T-helper 2 cell treated with Interferon-gamma antibody and Interleukin-4, amounts not matched to agents 5 μg/mL and 100 μg/mL, for 36 hours (primary cell): ENCODE results near the gene SFMBT2.
"Not testable (repeated sequence)": the region's sequence is repeated elsewhere in the genome, so short reads cannot be mapped to it uniquely, and the experiment has no call there.

Source experiments
- DNase-seq: peaks from one replicate; pipeline ENCODE4 v3.0.0; 2021; ENCODE audit warnings: low spot score
- H3K27ac Mint-ChIP-seq: one replicate; pipeline ENCODE4 v1.8.0; 2021; ENCODE audit warnings: mild to moderate bottlenecking, mixed read lengths
- H3K27me3 Mint-ChIP-seq: one replicate; pipeline ENCODE4 v1.8.0; 2021; ENCODE audit warnings: low read depth, mixed read lengths
- H3K36me3 Mint-ChIP-seq: one replicate; pipeline ENCODE4 v1.8.0; 2021; ENCODE audit warnings: low read depth, mixed read lengths
- H3K4me1 Mint-ChIP-seq: one replicate; pipeline ENCODE4 v1.8.0; 2021; ENCODE audit warnings: low read depth, mixed read lengths
- H3K4me3 Mint-ChIP-seq: one replicate; pipeline ENCODE4 v1.8.0; 2022; ENCODE audit warnings: mild to moderate bottlenecking, moderate library complexity, mixed read lengths
- H3K9me3 Mint-ChIP-seq: one replicate; pipeline ENCODE4 v1.8.0; 2021; ENCODE audit warnings: mixed read lengths

Gene SFMBT2

GRCh38 chr10:7306616-7307015, 104.2 kb downstream of the SFMBT2 start:
- Mint-ChIP-seq H3K4me3 (no peak overlapping the region), H3K27me3 (no peaks in the 10 kb centered on the region), H3K27ac (no peak overlapping the region), H3K36me3 (peaks cover 17% of the 10 kb centered on the region), H3K9me3 (peaks cover 7% of the 10 kb centered on the region), H3K4me1 (no peaks in the 10 kb centered on the region)
- DNase-seq, result no peak

- peaks cover 17% of the 10 kb centered on the region for H3K36me3 Mint-ChIP-seq
- H3K27ac Mint-ChIP-seq, result no peak overlapping the region
- H3K4me3 Mint-ChIP-seq, result no peak overlapping the region
- no peaks in the 10 kb centered on the region for H3K4me1 Mint-ChIP-seq
- no peak for DNase-seq
- peaks cover 7% of the 10 kb centered on the region for H3K9me3 Mint-ChIP-seq
- H3K27me3 Mint-ChIP-seq, result no peaks in the 10 kb centered on the region
These were observed 104.7 kb downstream of the SFMBT2 start for GRCh38 chr10:7306147-7306546.

GRCh38 chr10:7305053-7305452, 105.8 kb downstream of the SFMBT2 start:
- H3K27ac Mint-ChIP-seq, result no peak overlapping the region
- no peak overlapping the region for H3K4me3 Mint-ChIP-seq
- H3K9me3 Mint-ChIP-seq, result peaks cover 7% of the 10 kb centered on the region
- no peaks in the 10 kb centered on the region for H3K4me1 Mint-ChIP-seq
- H3K27me3 Mint-ChIP-seq, result no peaks in the 10 kb centered on the region
- no peak for DNase-seq
- H3K36me3 Mint-ChIP-seq, result peaks cover 17% of the 10 kb centered on the region

GRCh38 chr10:7304110-7304509, 106.7 kb downstream of the SFMBT2 start:
- H3K9me3 Mint-ChIP-seq, result peaks cover 7% of the 10 kb centered on the region
- H3K36me3 Mint-ChIP-seq, result peaks cover 17% of the 10 kb centered on the region
- H3K4me3 Mint-ChIP-seq, result no peak overlapping the region
- H3K27ac Mint-ChIP-seq, result no peak overlapping the region
- H3K27me3 Mint-ChIP-seq, result no peaks in the 10 kb centered on the region
- DNase-seq, result no peak
- no peaks in the 10 kb centered on the region for H3K4me1 Mint-ChIP-seq

GRCh38 chr10:7302930-7303557, 107.8 kb downstream of the SFMBT2 start:
- H3K9me3 Mint-ChIP-seq, result peaks cover 7% of the 10 kb centered on the region
- no peaks in the 10 kb centered on the region for H3K27me3 Mint-ChIP-seq
- H3K36me3 Mint-ChIP-seq, result peaks cover 11% of the 10 kb centered on the region
- H3K4me3 Mint-ChIP-seq, result no peak overlapping the region
- no peaks in the 10 kb centered on the region for H3K4me1 Mint-ChIP-seq
- DNase-seq, result no peak
- H3K27ac Mint-ChIP-seq, result no peak overlapping the region

- H3K36me3 Mint-ChIP-seq, result peaks cover 5% of the 10 kb centered on the region
- H3K9me3 Mint-ChIP-seq, result peaks cover 5% of the 10 kb centered on the region
- no peak for DNase-seq
- H3K27me3 Mint-ChIP-seq, result no peaks in the 10 kb centered on the region
- no peak overlapping the region for H3K4me3 Mint-ChIP-seq
- H3K27ac Mint-ChIP-seq, result no peak overlapping the region
- no peaks in the 10 kb centered on the region for H3K4me1 Mint-ChIP-seq
These were observed 108.4 kb downstream of the SFMBT2 start for GRCh38 chr10:7302392-7302906.

- no peak overlapping the region for H3K4me3 Mint-ChIP-seq
- peaks cover 3% of the 10 kb centered on the region for H3K4me1 Mint-ChIP-seq
- H3K27ac Mint-ChIP-seq, result no peak overlapping the region
- no peaks in the 10 kb centered on the region for H3K27me3 Mint-ChIP-seq
- H3K9me3 Mint-ChIP-seq, result no peaks in the 10 kb centered on the region
- DNase-seq, result no peak
- peaks cover 7% of the 10 kb centered on the region for H3K36me3 Mint-ChIP-seq
These were observed 109.6 kb downstream of the SFMBT2 start for GRCh38 chr10:7301006-7301778.

- no peaks in the 10 kb centered on the region for H3K9me3 Mint-ChIP-seq
- no peak overlapping the region for H3K4me3 Mint-ChIP-seq
- H3K36me3 Mint-ChIP-seq, result peaks cover 7% of the 10 kb centered on the region
- no peak for DNase-seq
- peaks cover 3% of the 10 kb centered on the region for H3K4me1 Mint-ChIP-seq
- H3K27ac Mint-ChIP-seq, result no peak overlapping the region
- H3K27me3 Mint-ChIP-seq, result no peaks in the 10 kb centered on the region
These were observed 110.4 kb downstream of the SFMBT2 start for GRCh38 chr10:7300384-7300971.

GRCh38 chr10:7299601-7300325, 111.1 kb downstream of the SFMBT2 start:
- H3K4me3 Mint-ChIP-seq, H3K36me3 Mint-ChIP-seq, H3K27ac Mint-ChIP-seq, DNase-seq, H3K9me3 Mint-ChIP-seq, H3K27me3 Mint-ChIP-seq, H3K4me1 Mint-ChIP-seq: not testable (repeated sequence)

- H3K27ac Mint-ChIP-seq, result no peak overlapping the region
- H3K36me3 Mint-ChIP-seq, result peaks cover 7% of the 10 kb centered on the region
- H3K4me1 Mint-ChIP-seq, result peaks cover 5% of the 10 kb centered on the region
- no peak for DNase-seq
- H3K9me3 Mint-ChIP-seq, result no peaks in the 10 kb centered on the region
- H3K4me3 Mint-ChIP-seq, result no peak overlapping the region
- H3K27me3 Mint-ChIP-seq, result no peaks in the 10 kb centered on the region
These were observed 112.3 kb downstream of the SFMBT2 start for GRCh38 chr10:7298495-7298894.

GRCh38 chr10:7297094-7297493, 113.7 kb downstream of the SFMBT2 start:
- Mint-ChIP-seq H3K4me3 (no peak overlapping the region), H3K27ac (no peak overlapping the region), H3K9me3 (no peaks in the 10 kb centered on the region), H3K36me3 (peaks cover 7% of the 10 kb centered on the region), H3K27me3 (no peaks in the 10 kb centered on the region), H3K4me1 (peaks cover 5% of the 10 kb centered on the region)
- DNase-seq, result no peak

- H3K27ac Mint-ChIP-seq, result no peak overlapping the region
- H3K27me3 Mint-ChIP-seq, result no peaks in the 10 kb centered on the region
- H3K4me1 Mint-ChIP-seq, result peaks cover 5% of the 10 kb centered on the region
These were observed 114.2 kb downstream of the SFMBT2 start for GRCh38 chr10:7296648-7297047.

GRCh38 chr10:7296076-7296475, 114.8 kb downstream of the SFMBT2 start:
- H3K36me3 Mint-ChIP-seq, result peaks cover 5% of the 10 kb centered on the region
- H3K4me1 Mint-ChIP-seq, result peaks cover 5% of the 10 kb centered on the region
- H3K27ac Mint-ChIP-seq, result no peak overlapping the region
- H3K9me3 Mint-ChIP-seq, result no peaks in the 10 kb centered on the region
- H3K27me3 Mint-ChIP-seq, result no peaks in the 10 kb centered on the region
- H3K4me3 Mint-ChIP-seq, result no peak overlapping the region
- no peak for DNase-seq

More at GRCh38 chr10:7296648-7297047, 114.2 kb downstream of the SFMBT2 start:
- no peak for DNase-seq
- no peak overlapping the region for H3K4me3 Mint-ChIP-seq
- peaks cover 5% of the 10 kb centered on the region for H3K36me3 Mint-ChIP-seq
- no peaks in the 10 kb centered on the region for H3K9me3 Mint-ChIP-seq
